SK-N-SH (cell line): ENCODE data around the gene MAP7D2. TPM values are rescaled to one million over a fixed set of nuclear protein-coding genes. Genes with fewer than 3 reads are reported as not detected.

Experiments used
- CTCF ChIA-PET: fragments of 300-600, 350-600 bp; formaldehyde crosslinking; extraction: SDS; loops from one replicate; lab custom pipeline; 2021; lab: Yijun Ruan, JAX
- POLR2A ChIA-PET: fragments of 350-600 bp; sonication (Branson Sonifier 250); formaldehyde crosslinking; extraction: SDS; loops from one replicate; lab custom pipeline; 2020; ENCODE audit warnings: antibody characterized with exemption, inconsistent platforms; lab: Yijun Ruan, JAX
- DNase-seq: peaks from one replicate; pipeline ENCODE4 v3.0.0; 2012
- H2AFZ ChIP-seq: fragments of 200-600 bp; sonication (generic); 2 replicates; pipeline ENCODE4 v1.8.1; 2016; ENCODE audit warnings: antibody characterized with exemption, mild to moderate bottlenecking, low read depth
- H3F3A ChIP-seq: fragments of 200-600 bp; sonication (generic); replicated peaks from 2 replicates; pipeline ENCODE3; 2016; ENCODE audit warnings: antibody characterized with exemption, mild to moderate bottlenecking; ENCODE audit not compliant: insufficient read depth
- H3K27ac ChIP-seq, 2 experiments: fragments of 200-500 bp in 1 of 2; fragments of 200-600 bp in 1 of 2; sonication (Bioruptor generic) in 1 of 2; sonication (generic), shearing (Covaris generic) in 1 of 2; 2 replicates each; pipeline versions ENCODE4 v1.5.1 to v1.6.1; 2014 to 2016; ENCODE audit warnings: low read depth in 2 of 2, inconsistent platforms in 1 of 2, low read length in 1 of 2, mild to moderate bottlenecking in 1 of 2, mixed read lengths in 1 of 2
- H3K27me3 ChIP-seq: fragments of 200-600 bp; sonication (generic), shearing (Covaris generic); 2 replicates; pipeline ENCODE4 v1.6.1; 2016; ENCODE audit warnings: mixed run types; ENCODE audit not compliant: insufficient read depth
- H3K36me3 ChIP-seq, 2 experiments: fragments of 200-500 bp in 1 of 2; fragments of 200-600 bp in 1 of 2; sonication (Bioruptor generic) in 1 of 2; sonication (generic) in 1 of 2; replicated peaks in 1 of 2; 2 replicates each; pipeline versions ENCODE3 to v1.5.1; 2014 to 2016; ENCODE audit warnings: low read length in 1 of 2, mild to moderate bottlenecking in 1 of 2; ENCODE audit not compliant: insufficient read depth in 2 of 2, control insufficient read depth in 1 of 2
- H3K4me1 ChIP-seq, 2 experiments: fragments of 200-500 bp in 1 of 2; fragments of 200-600 bp in 1 of 2; sonication (Bioruptor generic) in 1 of 2; sonication (generic), shearing (Covaris generic) in 1 of 2; 2 replicates each; pipeline versions ENCODE4 v1.5.1 to v1.6.1; 2014 to 2016; ENCODE audit warnings: low read depth in 1 of 2, low read length in 1 of 2, mixed run types in 1 of 2; ENCODE audit not compliant: insufficient read depth in 2 of 2, control insufficient read depth in 1 of 2
- H3K4me2 ChIP-seq: fragments of 200-600 bp; sonication (generic), shearing (Covaris generic); 2 replicates; pipeline ENCODE4 v1.6.1; 2017; ENCODE audit warnings: mixed run types
- H3K4me3 ChIP-seq, 2 experiments: fragments of 200-500 bp in 1 of 2; fragments of 200-600 bp in 1 of 2; sonication (Bioruptor generic) in 1 of 2; sonication (generic), shearing (Covaris generic) in 1 of 2; 2 replicates each; pipeline versions ENCODE4 v1.5.1 to v1.8.1; 2014 to 2016; ENCODE audit warnings: low read depth in 2 of 2, inconsistent platforms in 1 of 2, low read length in 1 of 2, mild to moderate bottlenecking in 1 of 2, mixed read lengths in 1 of 2, moderate library complexity in 1 of 2
- H3K79me2 ChIP-seq: fragments of 200-600 bp; sonication (generic); 2 replicates; pipeline ENCODE4 v1.8.1; 2017; ENCODE audit warnings: mild to moderate bottlenecking; ENCODE audit not compliant: insufficient read depth
- H3K9ac ChIP-seq: fragments of 200-600 bp; sonication (generic); 2 replicates; pipeline ENCODE4 v1.6.1; 2017; ENCODE audit warnings: mixed run types
- H3K9me2 ChIP-seq: fragments of 200-600 bp; sonication (generic); 2 replicates; pipeline ENCODE4 v1.6.1; 2017; ENCODE audit warnings: mixed run types
- H3K9me3 ChIP-seq: fragments of 200-600 bp; sonication (generic); 2 replicates; pipeline ENCODE4 v1.6.1; 2017; ENCODE audit warnings: mixed run types, mild to moderate bottlenecking, moderate library complexity
- H4K20me1 ChIP-seq: fragments of 200-600 bp; sonication (generic); 2 replicates; pipeline ENCODE4 v1.6.1; 2017; ENCODE audit warnings: mild to moderate bottlenecking, mixed run types; ENCODE audit not compliant: insufficient read depth
- ELF1 ChIP-seq: IDR thresholded peaks from 2 replicates; pipeline ENCODE4 v1.4.0; 2012
- EZH2phosphoT487 ChIP-seq: fragments of 200-600 bp; sonication (generic); IDR thresholded peaks from 2 replicates; pipeline ENCODE4 v1.6.1; 2017; ENCODE audit warnings: low read depth, mixed run types, mild to moderate bottlenecking, antibody characterized with exemption, moderate library complexity, borderline replicate concordance
- FOSL2 ChIP-seq: IDR thresholded peaks from 2 replicates; pipeline ENCODE4 v1.4.0; 2012; ENCODE audit warnings: low read depth, mild to moderate bottlenecking, moderate library complexity, borderline replicate concordance
- GATA2 ChIP-seq: sonication (generic); formaldehyde crosslinking; IDR thresholded peaks from 2 replicates; pipeline ENCODE4 v1.5.0; 2020; ENCODE audit warnings: mild to moderate bottlenecking, missing genetic modification reagents
- JUND ChIP-seq: IDR thresholded peaks from 2 replicates; pipeline ENCODE4 v1.4.0; 2012
- MEF2A ChIP-seq: IDR thresholded peaks from 2 replicates; pipeline ENCODE4 v1.4.0; 2012; ENCODE audit warnings: low read depth, borderline replicate concordance
- NFIC ChIP-seq: IDR thresholded peaks from 2 replicates; pipeline ENCODE4 v1.4.0; 2012; ENCODE audit warnings: borderline replicate concordance
- NRF1 ChIP-seq: IDR thresholded peaks from 2 replicates; pipeline ENCODE4 v1.6.1; 2012; ENCODE audit warnings: low read depth, mild to moderate bottlenecking, low read length
- RCOR1 ChIP-seq: fragments of 150-350 bp; IDR thresholded peaks from 2 replicates; pipeline ENCODE4 v1.6.1; 2017; ENCODE audit warnings: antibody characterized with exemption, low read length
- RXRA ChIP-seq: IDR thresholded peaks from 2 replicates; pipeline ENCODE4 v1.4.0; 2012; ENCODE audit warnings: low read depth, mild to moderate bottlenecking, borderline replicate concordance
- TAF1 ChIP-seq: IDR thresholded peaks from 2 replicates; pipeline ENCODE4 v1.6.1; 2012; ENCODE audit warnings: low read depth, mild to moderate bottlenecking, low read length, moderate library complexity, borderline replicate concordance
- TCF12 ChIP-seq: IDR thresholded peaks from 2 replicates; pipeline ENCODE4 v1.4.0; 2012
- WGBS: methylation state at CpG from one replicate; pipeline ENCODE4 v1.1.6; 2017; ENCODE audit warnings: low lambda C conversion rate; 5-methylcytosine and 5-hydroxymethylcytosine counted together
- polyA plus RNA-seq, 3 experiments: library from polyadenylated mRNA; depleted of rRNA; stranded (reverse); fragments of >200 nt; gene quantifications; 2 replicates each; pipeline ENCODE4 v1.2.3, GENCODE V29; 2012
- TF ChIP-seq, protein P1 (sequence below): IDR thresholded peaks from 2 replicates; pipeline ENCODE4 v1.6.1; 2012; ENCODE audit warnings: mild to moderate bottlenecking, low read depth, low read length, moderate library complexity
- TF ChIP-seq, protein P2 (sequence below): fragments of 150-350 bp; IDR thresholded peaks from 2 replicates; pipeline ENCODE4 v1.6.1; 2016; ENCODE audit warnings: mild to moderate bottlenecking, low read depth, low read length
- TF ChIP-seq, protein P3 (sequence below): IDR thresholded peaks from 2 replicates; pipeline ENCODE4 v1.4.0; 2012; ENCODE audit warnings: low read depth
- TF ChIP-seq, protein P4 (sequence below): IDR thresholded peaks from 2 replicates; pipeline ENCODE4 v1.4.0; 2012; ENCODE audit warnings: low read depth, borderline replicate concordance

Gene MAP7D2
- polyA plus RNA-seq, 1 of the 3 experiments (the other 2 are of a cell fraction) = 2.7 TPM

DNA sequence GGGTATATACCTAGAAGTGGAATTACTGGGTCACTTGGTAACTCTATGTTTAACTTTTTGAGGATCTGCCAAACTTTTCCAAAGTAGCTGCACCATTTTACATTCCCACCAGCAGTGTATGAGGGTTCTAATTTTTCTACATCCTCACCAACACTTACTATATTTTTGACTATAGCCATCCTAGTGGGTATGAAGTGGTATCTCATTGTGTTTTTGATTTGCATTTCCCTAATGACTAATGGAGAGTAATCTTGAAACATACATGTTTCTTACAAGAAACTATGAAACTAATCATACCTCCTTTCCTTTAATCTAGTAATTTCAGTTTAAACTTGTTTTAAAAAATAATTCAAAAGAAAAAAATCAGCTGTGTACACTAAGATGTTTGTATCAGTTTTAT is 143.7 kb downstream of the MAP7D2 start:
- peaks cover under 1 to 3% of the 10 kb centered on the region in 2 experiments for H3K36me3 ChIP-seq
- peaks cover 8% of the 10 kb centered on the region; the same call in 1 of the 2 replicates for H4K20me1 ChIP-seq
- H3K4me1 ChIP-seq = no peaks in the 10 kb centered on the region
- no peaks in the 10 kb centered on the region for H3K9me2 ChIP-seq
- H3K4me3 ChIP-seq = no peak overlapping the region
- no peak overlapping the region for H2AFZ ChIP-seq
- H3K9me3 ChIP-seq = no peaks in the 10 kb centered on the region
- TF ChIP-seq, protein P1, sequence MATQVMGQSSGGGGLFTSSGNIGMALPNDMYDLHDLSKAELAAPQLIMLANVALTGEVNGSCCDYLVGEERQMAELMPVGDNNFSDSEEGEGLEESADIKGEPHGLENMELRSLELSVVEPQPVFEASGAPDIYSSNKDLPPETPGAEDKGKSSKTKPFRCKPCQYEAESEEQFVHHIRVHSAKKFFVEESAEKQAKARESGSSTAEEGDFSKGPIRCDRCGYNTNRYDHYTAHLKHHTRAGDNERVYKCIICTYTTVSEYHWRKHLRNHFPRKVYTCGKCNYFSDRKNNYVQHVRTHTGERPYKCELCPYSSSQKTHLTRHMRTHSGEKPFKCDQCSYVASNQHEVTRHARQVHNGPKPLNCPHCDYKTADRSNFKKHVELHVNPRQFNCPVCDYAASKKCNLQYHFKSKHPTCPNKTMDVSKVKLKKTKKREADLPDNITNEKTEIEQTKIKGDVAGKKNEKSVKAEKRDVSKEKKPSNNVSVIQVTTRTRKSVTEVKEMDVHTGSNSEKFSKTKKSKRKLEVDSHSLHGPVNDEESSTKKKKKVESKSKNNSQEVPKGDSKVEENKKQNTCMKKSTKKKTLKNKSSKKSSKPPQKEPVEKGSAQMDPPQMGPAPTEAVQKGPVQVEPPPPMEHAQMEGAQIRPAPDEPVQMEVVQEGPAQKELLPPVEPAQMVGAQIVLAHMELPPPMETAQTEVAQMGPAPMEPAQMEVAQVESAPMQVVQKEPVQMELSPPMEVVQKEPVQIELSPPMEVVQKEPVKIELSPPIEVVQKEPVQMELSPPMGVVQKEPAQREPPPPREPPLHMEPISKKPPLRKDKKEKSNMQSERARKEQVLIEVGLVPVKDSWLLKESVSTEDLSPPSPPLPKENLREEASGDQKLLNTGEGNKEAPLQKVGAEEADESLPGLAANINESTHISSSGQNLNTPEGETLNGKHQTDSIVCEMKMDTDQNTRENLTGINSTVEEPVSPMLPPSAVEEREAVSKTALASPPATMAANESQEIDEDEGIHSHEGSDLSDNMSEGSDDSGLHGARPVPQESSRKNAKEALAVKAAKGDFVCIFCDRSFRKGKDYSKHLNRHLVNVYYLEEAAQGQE = no peak
- TF ChIP-seq, protein P2, sequence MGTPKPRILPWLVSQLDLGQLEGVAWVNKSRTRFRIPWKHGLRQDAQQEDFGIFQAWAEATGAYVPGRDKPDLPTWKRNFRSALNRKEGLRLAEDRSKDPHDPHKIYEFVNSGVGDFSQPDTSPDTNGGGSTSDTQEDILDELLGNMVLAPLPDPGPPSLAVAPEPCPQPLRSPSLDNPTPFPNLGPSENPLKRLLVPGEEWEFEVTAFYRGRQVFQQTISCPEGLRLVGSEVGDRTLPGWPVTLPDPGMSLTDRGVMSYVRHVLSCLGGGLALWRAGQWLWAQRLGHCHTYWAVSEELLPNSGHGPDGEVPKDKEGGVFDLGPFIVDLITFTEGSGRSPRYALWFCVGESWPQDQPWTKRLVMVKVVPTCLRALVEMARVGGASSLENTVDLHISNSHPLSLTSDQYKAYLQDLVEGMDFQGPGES = no peak
- TF ChIP-seq MEF2A = no peak
- no peak for TF ChIP-seq EZH2phosphoT487
- TF ChIP-seq, all 33 proteins: peak for 0
- H3K27me3 ChIP-seq = peaks cover 3% of the 10 kb centered on the region; the same call in 1 of the 2 replicates
- ChIA-PET POLR2A (no interaction called here), CTCF (interaction anchor here (0.9 kb wide), 1 partner anchor 19 kb away, joined by 3 read pairs; no protein-coding TSS in a partner anchor)
- peaks cover 9% of the 10 kb centered on the region; the same call in 1 of the 2 replicates for H3K79me2 ChIP-seq
- no peaks in the 10 kb centered on the region for H3F3A ChIP-seq
- H3K27ac ChIP-seq = no peak overlapping the region
- no peak overlapping the region for H3K4me2 ChIP-seq
- no peak overlapping the region for H3K9ac ChIP-seq
- DNase-seq = no peak

DNA sequence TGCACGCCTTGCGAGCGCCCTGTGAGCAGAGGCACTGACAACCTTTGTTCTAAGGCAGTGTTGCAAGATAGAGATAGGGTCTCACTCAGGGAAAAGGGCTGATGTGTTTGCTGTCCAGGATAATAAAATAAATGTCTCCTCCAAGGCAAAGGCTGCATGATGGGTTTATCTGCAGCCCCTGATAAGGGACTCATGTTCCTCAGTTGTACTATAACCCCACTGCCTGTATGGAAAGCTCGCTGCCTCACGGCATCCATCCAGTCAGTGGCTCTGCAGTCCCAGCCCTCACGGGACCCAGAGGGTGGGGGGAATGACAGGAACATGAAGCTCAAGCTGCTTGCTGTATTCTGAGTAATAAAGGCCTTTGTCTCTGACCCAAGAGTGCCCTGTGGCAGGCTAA is 148.4 kb downstream of the MAP7D2 start:
- TF ChIP-seq, protein P3, sequence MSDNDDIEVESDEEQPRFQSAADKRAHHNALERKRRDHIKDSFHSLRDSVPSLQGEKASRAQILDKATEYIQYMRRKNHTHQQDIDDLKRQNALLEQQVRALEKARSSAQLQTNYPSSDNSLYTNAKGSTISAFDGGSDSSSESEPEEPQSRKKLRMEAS = no peak
- TF ChIP-seq, protein P4, sequence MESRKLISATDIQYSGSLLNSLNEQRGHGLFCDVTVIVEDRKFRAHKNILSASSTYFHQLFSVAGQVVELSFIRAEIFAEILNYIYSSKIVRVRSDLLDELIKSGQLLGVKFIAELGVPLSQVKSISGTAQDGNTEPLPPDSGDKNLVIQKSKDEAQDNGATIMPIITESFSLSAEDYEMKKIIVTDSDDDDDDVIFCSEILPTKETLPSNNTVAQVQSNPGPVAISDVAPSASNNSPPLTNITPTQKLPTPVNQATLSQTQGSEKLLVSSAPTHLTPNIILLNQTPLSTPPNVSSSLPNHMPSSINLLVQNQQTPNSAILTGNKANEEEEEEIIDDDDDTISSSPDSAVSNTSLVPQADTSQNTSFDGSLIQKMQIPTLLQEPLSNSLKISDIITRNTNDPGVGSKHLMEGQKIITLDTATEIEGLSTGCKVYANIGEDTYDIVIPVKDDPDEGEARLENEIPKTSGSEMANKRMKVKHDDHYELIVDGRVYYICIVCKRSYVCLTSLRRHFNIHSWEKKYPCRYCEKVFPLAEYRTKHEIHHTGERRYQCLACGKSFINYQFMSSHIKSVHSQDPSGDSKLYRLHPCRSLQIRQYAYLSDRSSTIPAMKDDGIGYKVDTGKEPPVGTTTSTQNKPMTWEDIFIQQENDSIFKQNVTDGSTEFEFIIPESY = no peak
- TF ChIP-seq RXRA (no peak), FOSL2 (no peak), JUND (no peak), TAF1 (no peak), GATA2 (CRISPR knock-in tag) (no peak), ELF1 (no peak), RCOR1 (no peak), NFIC (no peak), TCF12 (no peak), NRF1 (no peak)
- TF ChIP-seq, protein P1 = no peak
- TF ChIP-seq, all 33 proteins: peak for 0
- H3K4me2 ChIP-seq = no peak overlapping the region
- peaks cover 8% of the 10 kb centered on the region; the same call in 1 of the 2 replicates for H4K20me1 ChIP-seq
- no peak overlapping the region for H3K9ac ChIP-seq
- H3K9me2 ChIP-seq = no peaks in the 10 kb centered on the region
- 63% methylated on average over 3 of the region's 6 CpGs for WGBS
- H3K36me3 ChIP-seq = peaks cover 0 to 8% of the 10 kb centered on the region in 2 experiments
- H3K27ac ChIP-seq = no peak overlapping the region
- no peak overlapping the region for H2AFZ ChIP-seq
- no peaks in the 10 kb centered on the region for H3F3A ChIP-seq
- no peaks in the 10 kb centered on the region; the same call in 1 of the 2 replicates for H3K27me3 ChIP-seq
- no peak for DNase-seq
- no peaks in the 10 kb centered on the region for H3K4me1 ChIP-seq
- H3K79me2 ChIP-seq = no peaks in the 10 kb centered on the region; the same call in 1 of the 2 replicates
- H3K9me3 ChIP-seq = no peaks in the 10 kb centered on the region
- ChIA-PET CTCF (no interaction called here), POLR2A (no interaction called here)
- no peak overlapping the region for H3K4me3 ChIP-seq
